Measurements from ENCODE around the gene CDK5RAP2. TPM values are rescaled to one million over a fixed set of nuclear protein-coding genes. Genes with fewer than 3 reads are reported as not detected.

Gene CDK5RAP2
- total RNA-seq, 1 experiment from 2014 or later, result 56.4 TPM

- no peak overlapping the region for H3K9ac ChIP-seq (ENCODE audit: extremely low read depth, insufficient read length, low read length)
- Mint-ChIP-seq H3K27ac (no peak overlapping the region), H3K4me1 (no peaks in the 10 kb centered on the region), H3K27me3 (ENCODE audit: low read depth) (no peaks in the 10 kb centered on the region), H3K4me3 (no peak overlapping the region), H3K9me3 (no peaks in the 10 kb centered on the region), H3K36me3 (ENCODE audit: insufficient read depth in 1 of 3, low read depth in 3 of 3) (no peaks in the 10 kb centered on the region)
- DNase-seq, result no peak
- H3K79me2 ChIP-seq (ENCODE audit: insufficient read depth, low read length), result no peaks in the 10 kb centered on the region
- no peak overlapping the region for H3K56ac ChIP-seq (ENCODE audit: insufficient read length, low read depth, low read length)
- H3K9me3 ChIP-seq (ENCODE audit: control insufficient read depth, low read depth, low read length), result no peaks in the 10 kb centered on the region
- H2BK120ac ChIP-seq (ENCODE audit: low read depth, low read length, poor library complexity, severe bottlenecking), result no peak overlapping the region
- no peak overlapping the region for H3K14ac ChIP-seq (ENCODE audit: insufficient read depth, low read length)
- no peak overlapping the region for H4K5ac ChIP-seq (ENCODE audit: insufficient read length, low read depth, low read length)
- H4K91ac ChIP-seq (ENCODE audit: insufficient read length, low read depth, low read length), result no peak overlapping the region
- TF ChIP-seq CTCF (conservative IDR thresholded peaks at IDR 0.05), result peak; percentile 51
- no peaks in the 10 kb centered on the region for H3K4me1 ChIP-seq (ENCODE audit: insufficient read depth, low read length)
- H2BK20ac ChIP-seq (ENCODE audit: low read depth, low read length, poor library complexity, severe bottlenecking), result no peak overlapping the region
- no peak overlapping the region for H4K8ac ChIP-seq (replicated peaks; ENCODE audit: insufficient read length, low read depth, low read length)
- H3K27me3 ChIP-seq (ENCODE audit: insufficient read depth, low read length), result no peaks in the 10 kb centered on the region
- H3K27ac ChIP-seq (ENCODE audit: insufficient read length, low read depth, low read length), result no peak overlapping the region
- H3T11ph ChIP-seq (ENCODE audit: low read length), result no peak overlapping the region
- no peaks in the 10 kb centered on the region for H4K20me1 ChIP-seq (ENCODE audit: control insufficient read depth, insufficient read depth, insufficient read length)
- H3K18ac ChIP-seq (ENCODE audit: insufficient read length, low read depth, low read length), result no peak overlapping the region
- H2BK12ac ChIP-seq (ENCODE audit: insufficient read length, low read depth, low read length), result no peak overlapping the region
- H2AFZ ChIP-seq (ENCODE audit: low read length), result no peak overlapping the region
- no peak overlapping the region for H2AK5ac ChIP-seq (ENCODE audit: insufficient read length, low read length)
- H3K23me2 ChIP-seq (ENCODE audit: insufficient read length, low read depth, low read length, poor library complexity, severe bottlenecking), result no peaks in the 10 kb centered on the region
- no peak overlapping the region for H2BK5ac ChIP-seq (ENCODE audit: insufficient read length, low read length)
- no peak overlapping the region for H2BK15ac ChIP-seq (ENCODE audit: low read depth, low read length)
- H3K79me1 ChIP-seq (ENCODE audit: insufficient read depth, low read depth, low read length, poor library complexity, severe bottlenecking), result no peaks in the 10 kb centered on the region
- no peak overlapping the region for H3K23ac ChIP-seq (ENCODE audit: insufficient read length, low read depth, low read length)
- H3K4ac ChIP-seq (ENCODE audit: low read depth, low read length), result no peak overlapping the region
- H3K4me2 ChIP-seq (ENCODE audit: insufficient read depth, insufficient read length, low read length), result no peak overlapping the region
These were observed 31.2 kb upstream of the CDK5RAP2 start for GRCh38 chr9:120610975-120611689.

All from H9 (cell line).